Lower leg skin (tissue), 4 donors: ENCODE measurements around the gene DPYSL5. TPM values are rescaled to one million over a fixed set of nuclear protein-coding genes. Genes with fewer than 3 reads are reported as not detected.

Experiments
- DNase-seq, 2 donors: peaks; one replicate each; pipeline ENCODE4 v3.0.0-alpha.2; 2019; ENCODE audit warnings: low spot score in 2 of 2
- H3K4me3 ChIP-seq: fragments of 200-600 bp; sonication (generic); 2 replicates; pipeline ENCODE4 v1.5.1; 2017; ENCODE audit warnings: mild to moderate bottlenecking, low read depth; ENCODE audit not compliant: poor library complexity, severe bottlenecking
- POLR2A ChIP-seq, 2 donors: fragments of 450-650 bp; IDR thresholded peaks; one replicate each; pipeline ENCODE4 v1.6.1; 2016 to 2017; ENCODE audit warnings: antibody characterized with exemption in 2 of 2, mild to moderate bottlenecking in 1 of 2, moderate library complexity in 1 of 2
- WGBS, 2 donors: methylation state at CpG; one replicate each; pipeline ENCODE4 v1.1.5; 2018; 5-methylcytosine and 5-hydroxymethylcytosine counted together
- intact Hi-C: fragments of 100-400 bp; cut with DNase I; formaldehyde crosslinking; loops from one replicate; pipeline ENCODE4 v1.15.0; 2023; ENCODE audit warnings: low total_unique reads
- total RNA-seq, 4 donors: library from RNA; depleted of rRNA; stranded (reverse); fragments of >200 nt; gene quantifications; one replicate each; pipeline ENCODE4 v1.1.0, GENCODE V29; 2016
- TF ChIP-seq, protein P1 (sequence below), 3 donors: fragments of 450-650 bp; IDR thresholded peaks; one replicate each; pipeline ENCODE4 v1.5.1; 2016; ENCODE audit warnings: antibody characterized with exemption in 3 of 3, mild to moderate bottlenecking in 3 of 3, moderate library complexity in 2 of 3

Gene DPYSL5
- total RNA-seq, 4 donors from 2014 or later, result not detected

DNA sequence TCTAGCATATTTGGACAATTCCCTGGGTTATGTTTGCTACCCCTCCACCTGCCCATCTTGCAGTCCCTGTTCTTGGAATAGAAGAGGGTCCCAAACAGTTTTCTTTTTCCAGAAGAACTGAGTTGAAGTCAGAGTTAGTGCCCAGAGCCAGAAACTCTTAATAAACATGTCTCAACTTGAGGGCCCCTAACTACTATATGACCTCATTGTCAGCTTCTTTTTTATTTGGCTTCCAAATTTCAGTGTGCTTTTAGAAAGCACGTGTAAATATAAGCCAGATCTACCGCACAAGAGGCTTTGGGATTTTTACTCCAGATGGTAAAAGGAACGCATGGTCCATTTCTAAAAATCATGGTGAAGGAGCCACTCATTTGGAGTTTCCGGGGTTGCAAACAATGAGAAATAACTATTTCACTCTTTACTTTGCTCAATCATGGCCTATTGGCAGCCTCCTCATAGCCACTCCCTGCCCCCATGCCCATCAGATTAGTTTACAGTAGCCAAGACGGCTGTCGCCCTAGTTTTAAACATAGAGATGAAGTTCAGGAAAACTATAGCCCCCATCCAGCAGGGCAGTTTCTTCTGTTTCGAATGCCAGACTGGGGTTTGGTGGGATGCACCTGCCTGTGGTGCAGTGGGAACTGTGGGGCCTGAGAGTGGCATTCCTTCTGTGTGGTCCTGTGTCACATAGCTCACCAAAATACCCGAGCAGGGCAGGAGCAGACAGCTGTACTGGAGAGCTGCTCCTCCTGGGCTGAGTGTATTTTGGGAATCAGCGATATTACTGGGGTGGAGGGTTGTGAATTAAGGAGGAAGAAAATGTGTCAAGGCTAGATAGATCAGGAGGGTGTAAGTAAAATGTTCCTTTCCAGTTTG is 124.2 kb downstream of the DPYSL5 start:
- DNase-seq, result peak in 1 of 2 donors; percentile 73
- intact Hi-C loops, result loop anchor here (5.0 kb wide), 1 partner anchor 105 kb away; the partner anchor contains the start of gene EMILIN1
- TF ChIP-seq POLR2A (IDR thresholded peaks at IDR 0.05), result no peak
- TF ChIP-seq, protein P1, sequence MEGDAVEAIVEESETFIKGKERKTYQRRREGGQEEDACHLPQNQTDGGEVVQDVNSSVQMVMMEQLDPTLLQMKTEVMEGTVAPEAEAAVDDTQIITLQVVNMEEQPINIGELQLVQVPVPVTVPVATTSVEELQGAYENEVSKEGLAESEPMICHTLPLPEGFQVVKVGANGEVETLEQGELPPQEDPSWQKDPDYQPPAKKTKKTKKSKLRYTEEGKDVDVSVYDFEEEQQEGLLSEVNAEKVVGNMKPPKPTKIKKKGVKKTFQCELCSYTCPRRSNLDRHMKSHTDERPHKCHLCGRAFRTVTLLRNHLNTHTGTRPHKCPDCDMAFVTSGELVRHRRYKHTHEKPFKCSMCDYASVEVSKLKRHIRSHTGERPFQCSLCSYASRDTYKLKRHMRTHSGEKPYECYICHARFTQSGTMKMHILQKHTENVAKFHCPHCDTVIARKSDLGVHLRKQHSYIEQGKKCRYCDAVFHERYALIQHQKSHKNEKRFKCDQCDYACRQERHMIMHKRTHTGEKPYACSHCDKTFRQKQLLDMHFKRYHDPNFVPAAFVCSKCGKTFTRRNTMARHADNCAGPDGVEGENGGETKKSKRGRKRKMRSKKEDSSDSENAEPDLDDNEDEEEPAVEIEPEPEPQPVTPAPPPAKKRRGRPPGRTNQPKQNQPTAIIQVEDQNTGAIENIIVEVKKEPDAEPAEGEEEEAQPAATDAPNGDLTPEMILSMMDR (IDR thresholded peaks at IDR 0.05), result no peak
- H3K4me3 ChIP-seq, result no peak overlapping the region
- 34 to 41% methylated on average over 9 of the region's 9 CpGs for WGBS, 2 donors

DNA sequence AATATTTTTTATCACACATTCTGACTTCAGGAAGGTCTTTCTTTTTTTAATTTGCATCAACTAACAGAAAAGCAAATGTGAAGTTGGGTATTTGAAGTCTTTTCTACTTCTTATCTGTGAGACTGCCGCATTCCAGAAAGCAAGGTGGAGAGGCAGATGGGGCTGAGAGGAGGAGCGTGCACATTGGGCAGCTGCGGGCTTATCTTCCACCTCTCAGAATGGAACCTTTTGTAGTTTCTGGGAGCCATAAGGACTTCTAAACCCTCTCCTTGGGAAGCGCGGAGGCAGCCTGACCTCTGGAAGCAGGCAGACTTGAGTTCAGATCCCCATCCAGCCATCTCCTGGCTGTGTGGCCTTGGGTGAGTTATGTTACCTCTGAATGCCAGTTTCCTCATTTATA is 126.4 kb downstream of the DPYSL5 start:
- DNase-seq, result peak in 1 of 2 donors; percentile 70
- no peak overlapping the region for H3K4me3 ChIP-seq
- WGBS, 2 donors, result 89 to 94% methylated on average over 5 of the region's 5 CpGs
- TF ChIP-seq POLR2A (IDR thresholded peaks at IDR 0.05), result no peak
- TF ChIP-seq, protein P1 (IDR thresholded peaks at IDR 0.05), result no peak
- intact Hi-C loops, result loop anchor here (5.0 kb wide), 1 partner anchor 103 kb away; the partner anchor contains the start of gene EMILIN1

DNA sequence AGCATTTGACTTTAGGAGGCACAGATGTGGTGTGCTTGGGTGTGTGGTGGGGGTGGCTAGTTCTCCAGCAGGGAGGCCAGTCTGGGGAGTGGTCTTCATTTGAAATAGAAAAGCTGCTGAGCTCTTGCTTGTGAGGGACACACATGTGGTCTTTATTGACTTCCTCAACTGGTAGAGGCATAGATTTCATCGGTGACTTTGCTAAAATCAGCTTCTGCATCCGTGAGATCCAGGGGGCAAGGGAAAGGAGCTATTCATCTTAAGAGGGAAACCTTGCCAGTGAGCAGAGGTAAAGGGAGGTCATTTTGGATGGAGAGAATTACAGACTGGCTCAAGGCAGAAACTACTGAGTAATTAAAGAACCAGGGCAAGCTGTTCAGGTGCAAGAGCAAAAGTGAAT is 127.2 kb downstream of the DPYSL5 start:
- 47 to 61% methylated on average over 2 of the region's 2 CpGs for WGBS, 2 donors
- intact Hi-C loops, result no loop called here
- DNase-seq, result peak in 1 of 2 donors; percentile 28
- H3K4me3 ChIP-seq, result no peak overlapping the region
- TF ChIP-seq, protein P1 (IDR thresholded peaks at IDR 0.05), result no peak
- TF ChIP-seq POLR2A (IDR thresholded peaks at IDR 0.05), result no peak

DNA sequence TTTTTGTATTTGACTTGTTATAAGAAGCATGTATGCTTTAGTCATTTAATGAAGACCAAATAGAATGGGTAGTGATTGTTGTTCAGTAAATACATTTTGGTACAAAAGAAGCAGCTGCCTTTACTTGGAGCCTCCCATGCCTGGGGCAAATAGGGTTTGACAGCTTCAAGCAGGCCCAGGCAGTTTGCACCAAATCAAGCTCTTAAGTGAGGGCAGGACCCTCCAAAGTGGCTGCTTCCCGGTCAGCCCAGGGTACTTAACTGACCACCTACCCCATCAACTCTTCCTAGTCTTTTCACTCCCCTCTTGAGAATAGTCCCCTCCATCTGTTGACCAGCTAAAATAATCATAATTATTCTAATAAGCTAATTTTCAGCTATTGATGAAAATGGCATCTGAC is 127.7 kb downstream of the DPYSL5 start:
- WGBS, 2 donors, result 34 to 52% methylated on average over 1 of the region's 1 CpG
- TF ChIP-seq, protein P1 (IDR thresholded peaks at IDR 0.05), result no peak
- no peak for TF ChIP-seq POLR2A (IDR thresholded peaks at IDR 0.05)
- no peak overlapping the region for H3K4me3 ChIP-seq
- intact Hi-C loops, result no loop called here
- DNase-seq, result peak in 1 of 2 donors; percentile 72

DNA sequence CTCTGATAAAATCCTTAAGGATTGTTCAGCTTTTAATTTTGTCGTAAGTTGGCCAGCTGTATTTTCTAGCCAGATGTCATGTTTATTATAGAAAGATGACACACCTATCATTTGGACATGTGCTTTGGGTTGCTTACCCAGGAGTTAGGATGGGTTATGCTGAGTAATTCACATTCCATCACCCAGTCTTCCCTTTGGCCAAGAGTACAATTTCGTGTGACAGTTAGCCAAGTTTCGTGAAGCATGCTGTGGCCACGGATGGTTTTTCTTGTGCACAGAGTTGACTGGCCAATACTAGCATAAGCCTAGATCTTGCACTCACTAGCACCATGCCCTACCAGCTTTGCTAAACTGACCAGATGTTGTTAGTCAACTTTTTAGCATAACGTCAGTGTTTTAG is 128.3 kb downstream of the DPYSL5 start:
- DNase-seq, result peak in 1 of 2 donors; percentile 66
- 41 to 51% methylated on average over 5 of the region's 5 CpGs for WGBS, 2 donors
- intact Hi-C loops, result no loop called here
- TF ChIP-seq POLR2A (IDR thresholded peaks at IDR 0.05), result no peak
- TF ChIP-seq, protein P1 (IDR thresholded peaks at IDR 0.05), result no peak
- no peak overlapping the region for H3K4me3 ChIP-seq
